ENCODE results near the gene ATG9B. TPM values are rescaled to one million over a fixed set of nuclear protein-coding genes. Genes with fewer than 3 reads are reported as not detected.
"Not testable (repeated sequence)": the region's sequence is repeated elsewhere in the genome, so short reads cannot be mapped to it uniquely, and the experiment has no call there.

The ATG9B gene
- total RNA-seq, 2 donors from 2014 or later = 5.3 to 12.2 TPM

GRCh38 chr7:151053751-151054150, 29.5 kb upstream of the ATG9B start:
- DNase-seq (no peak), ATAC-seq (no peak)
- no peaks in the 10 kb centered on the region for H3K9me3 ChIP-seq (ENCODE audit: control insufficient read depth, low read length, poor library complexity, severe bottlenecking)
- Mint-ChIP-seq H3K4me3 (no peak overlapping the region), H3K27me3 (peaks cover 5% of the 10 kb centered on the region), H3K4me1 (peaks cover 27% of the 10 kb centered on the region), H3K36me3 (ENCODE audit: low read depth) (no peaks in the 10 kb centered on the region), H3K27ac (no peak overlapping the region)

GRCh38 chr7:151053096-151053495, 28.8 kb upstream of the ATG9B start:
- DNase-seq (no peak), ATAC-seq (no peak)
- Mint-ChIP-seq H3K4me3 (no peak overlapping the region), H3K4me1 (peaks cover 23% of the 10 kb centered on the region), H3K36me3 (ENCODE audit: low read depth) (no peaks in the 10 kb centered on the region), H3K27ac (no peak overlapping the region), H3K27me3 (peaks cover 5% of the 10 kb centered on the region)
- H3K9me3 ChIP-seq (ENCODE audit: control insufficient read depth, low read length, poor library complexity, severe bottlenecking) = no peaks in the 10 kb centered on the region

GRCh38 chr7:151051108-151051507, 26.8 kb upstream of the ATG9B start:
- DNase-seq (peak; percentile 30 to 49 (median 40)), ATAC-seq (peak; percentile 89)
- H3K4me3 Mint-ChIP-seq = no peak overlapping the region
- peaks cover 16% of the 10 kb centered on the region for H3K4me1 Mint-ChIP-seq
- no peaks in the 10 kb centered on the region for H3K36me3 Mint-ChIP-seq (ENCODE audit: low read depth)
- peaks cover 5% of the 10 kb centered on the region for H3K27me3 Mint-ChIP-seq
- no peaks in the 10 kb centered on the region for H3K9me3 ChIP-seq (ENCODE audit: control insufficient read depth, low read length, poor library complexity, severe bottlenecking)
- H3K27ac Mint-ChIP-seq = no peak overlapping the region

- ATAC-seq = no peak
- no peaks in the 10 kb centered on the region for H3K9me3 ChIP-seq (ENCODE audit: control insufficient read depth, low read length, poor library complexity, severe bottlenecking)
- no peak overlapping the region for H3K4me3 Mint-ChIP-seq
- no peak overlapping the region for H3K27ac Mint-ChIP-seq
- no peak for DNase-seq
- peaks cover 5% of the 10 kb centered on the region for H3K27me3 Mint-ChIP-seq
- H3K36me3 Mint-ChIP-seq (ENCODE audit: low read depth) = no peaks in the 10 kb centered on the region
- peaks cover 13% of the 10 kb centered on the region for H3K4me1 Mint-ChIP-seq
These were observed 24.7 kb upstream of the ATG9B start for GRCh38 chr7:151048911-151049463.

GRCh38 chr7:151047976-151048815, 23.9 kb upstream of the ATG9B start, which contains the start of gene ASIC3:
ASIC3 (plus strand) TSS chr7:151048531; CDS start chr7:151048886, 355 bp downstream.
- DNase-seq (no peak), ATAC-seq (no peak)
- H3K4me3 Mint-ChIP-seq = no peak within 1 kb of the TSS
- H3K36me3 Mint-ChIP-seq (ENCODE audit: low read depth) = no peaks in the 10 kb centered on the region
- peaks cover 10% of the 10 kb centered on the region for H3K4me1 Mint-ChIP-seq
- peaks cover 5% of the 10 kb centered on the region for H3K27me3 Mint-ChIP-seq
- no peaks in the 10 kb centered on the region for H3K9me3 ChIP-seq (ENCODE audit: control insufficient read depth, low read length, poor library complexity, severe bottlenecking)
- H3K27ac Mint-ChIP-seq = no peak within 1 kb of the TSS

GRCh38 chr7:151046603-151047573, 22.6 kb upstream of the ATG9B start:
- DNase-seq (no peak), ATAC-seq (no peak)
- H3K27me3 Mint-ChIP-seq = no peaks in the 10 kb centered on the region
- no peak overlapping the region for H3K27ac Mint-ChIP-seq
- H3K4me1 Mint-ChIP-seq = peaks cover 4% of the 10 kb centered on the region
- no peaks in the 10 kb centered on the region for H3K9me3 ChIP-seq (ENCODE audit: control insufficient read depth, low read length, poor library complexity, severe bottlenecking)
- H3K4me3 Mint-ChIP-seq = no peak overlapping the region
- no peaks in the 10 kb centered on the region for H3K36me3 Mint-ChIP-seq (ENCODE audit: low read depth)

GRCh38 chr7:151045967-151046366, 21.7 kb upstream of the ATG9B start:
- no peak for ATAC-seq
- no peak for DNase-seq
- H3K27ac Mint-ChIP-seq = no peak overlapping the region
- H3K27me3 Mint-ChIP-seq = no peaks in the 10 kb centered on the region
- no peak overlapping the region for H3K4me3 Mint-ChIP-seq
- H3K4me1 Mint-ChIP-seq = peaks cover 2% of the 10 kb centered on the region
- no peaks in the 10 kb centered on the region for H3K9me3 ChIP-seq (ENCODE audit: control insufficient read depth, low read length, poor library complexity, severe bottlenecking)
- no peaks in the 10 kb centered on the region for H3K36me3 Mint-ChIP-seq (ENCODE audit: low read depth)

GRCh38 chr7:151045262-151045661, 21.0 kb upstream of the ATG9B start:
- no peaks in the 10 kb centered on the region for H3K36me3 Mint-ChIP-seq (ENCODE audit: low read depth)
- no peaks in the 10 kb centered on the region for H3K27me3 Mint-ChIP-seq
- H3K4me1 Mint-ChIP-seq = peaks cover 2% of the 10 kb centered on the region
- no peak for DNase-seq
- ATAC-seq = no peak
- no peaks in the 10 kb centered on the region for H3K9me3 ChIP-seq (ENCODE audit: control insufficient read depth, low read length, poor library complexity, severe bottlenecking)
- no peak overlapping the region for H3K4me3 Mint-ChIP-seq
- H3K27ac Mint-ChIP-seq = no peak overlapping the region

GRCh38 chr7:151043959-151044358, 19.7 kb upstream of the ATG9B start:
- H3K27ac Mint-ChIP-seq = peak overlapping the region; percentile 34
- H3K36me3 Mint-ChIP-seq (ENCODE audit: low read depth) = no peaks in the 10 kb centered on the region
- no peaks in the 10 kb centered on the region for H3K27me3 Mint-ChIP-seq
- H3K9me3 ChIP-seq (ENCODE audit: control insufficient read depth, low read length, poor library complexity, severe bottlenecking) = no peaks in the 10 kb centered on the region
- ATAC-seq = no peak
- H3K4me1 Mint-ChIP-seq = peaks cover 10% of the 10 kb centered on the region
- no peak overlapping the region for H3K4me3 Mint-ChIP-seq
- DNase-seq = no peak

- ATAC-seq; H3K36me3 Mint-ChIP-seq (ENCODE audit: low read depth); DNase-seq; H3K27ac Mint-ChIP-seq; H3K4me3 Mint-ChIP-seq; H3K4me1 Mint-ChIP-seq; H3K9me3 ChIP-seq (ENCODE audit: control insufficient read depth, low read length, poor library complexity, severe bottlenecking); H3K27me3 Mint-ChIP-seq: not testable (repeated sequence)
These were observed 19.2 kb upstream of the ATG9B start for GRCh38 chr7:151043449-151043848.

GRCh38 chr7:151040616-151041375, 16.5 kb upstream of the ATG9B start:
- H3K9me3 ChIP-seq (ENCODE audit: control insufficient read depth, low read length, poor library complexity, severe bottlenecking) = no peaks in the 10 kb centered on the region
- peaks cover 10% of the 10 kb centered on the region for H3K4me1 Mint-ChIP-seq
- no peak for DNase-seq
- no peak overlapping the region for H3K27ac Mint-ChIP-seq
- ATAC-seq = no peak
- H3K36me3 Mint-ChIP-seq (ENCODE audit: low read depth) = peaks cover 3% of the 10 kb centered on the region
- no peaks in the 10 kb centered on the region for H3K27me3 Mint-ChIP-seq
- H3K4me3 Mint-ChIP-seq = no peak overlapping the region

- no peaks in the 10 kb centered on the region for H3K9me3 ChIP-seq (ENCODE audit: control insufficient read depth, low read length, poor library complexity, severe bottlenecking)
- H3K27me3 Mint-ChIP-seq = no peaks in the 10 kb centered on the region
- peak overlapping the region; percentile 59 for H3K27ac Mint-ChIP-seq
- H3K4me3 Mint-ChIP-seq = no peak overlapping the region
- peaks cover 10% of the 10 kb centered on the region for H3K4me1 Mint-ChIP-seq
- H3K36me3 Mint-ChIP-seq (ENCODE audit: low read depth) = peaks cover 3% of the 10 kb centered on the region
- DNase-seq = no peak
- no peak for ATAC-seq
These were observed 15.7 kb upstream of the ATG9B start for GRCh38 chr7:151039850-151040548.

Measured in T-helper 17 cell (primary cell).